Measurements from ENCODE around the gene CACNA1S.

DNA sequence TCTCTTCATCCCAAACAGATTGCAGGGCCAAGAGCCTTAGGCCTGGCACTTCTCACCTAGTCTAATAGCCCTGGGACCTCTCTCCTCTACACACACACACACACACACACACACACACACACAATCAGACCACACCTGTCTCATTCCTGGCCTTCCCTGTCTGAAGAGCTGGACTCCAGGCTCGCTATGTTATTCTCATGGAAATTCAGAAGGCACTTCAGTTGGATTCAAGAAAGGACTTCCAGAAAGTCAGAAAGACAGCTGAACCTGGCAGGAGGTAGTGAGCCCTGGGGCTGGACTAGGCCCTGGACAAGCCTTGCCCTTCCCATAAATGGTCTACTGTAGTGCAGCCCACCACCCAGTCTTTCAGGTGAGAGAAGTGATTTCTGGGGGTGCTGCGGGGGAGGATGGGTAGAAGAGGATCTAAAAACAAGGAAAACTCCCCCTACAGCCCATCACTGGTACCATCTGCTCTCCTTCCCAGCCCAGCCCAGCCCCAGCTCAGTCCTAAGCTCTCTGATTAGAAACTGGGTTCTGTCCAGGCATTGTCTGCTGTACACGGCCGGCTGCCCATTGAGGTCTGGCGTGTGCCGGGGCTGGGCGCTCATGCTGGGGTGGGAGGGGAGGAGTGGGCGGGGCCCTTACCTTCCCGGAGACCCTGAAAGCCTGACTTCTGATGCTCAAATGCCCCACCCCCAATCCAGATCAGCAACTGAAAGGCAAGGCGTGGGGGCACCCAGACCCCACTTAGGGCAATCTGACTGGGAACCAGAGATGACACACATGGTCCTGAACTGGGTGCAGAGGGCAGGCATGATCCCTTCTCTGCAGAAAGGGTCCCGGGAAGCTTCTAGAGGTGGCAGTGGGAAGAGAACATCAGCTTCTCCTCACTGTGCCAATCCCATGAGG is 91.3 kb downstream of the CACNA1S start:
- TF ChIP-seq CTCF (IDR thresholded peaks at IDR 0.05; ENCODE audit: low read depth, low read length) (peak; percentile 28), POLR2A (IDR thresholded peaks at IDR 0.05; ENCODE audit: extremely low read depth, insufficient read length) (no peak), MYC (IDR thresholded peaks at IDR 0.05; ENCODE audit: low read depth, low read length) (no peak)
- TF ChIP-seq, protein P1, sequence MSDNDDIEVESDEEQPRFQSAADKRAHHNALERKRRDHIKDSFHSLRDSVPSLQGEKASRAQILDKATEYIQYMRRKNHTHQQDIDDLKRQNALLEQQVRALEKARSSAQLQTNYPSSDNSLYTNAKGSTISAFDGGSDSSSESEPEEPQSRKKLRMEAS (IDR thresholded peaks at IDR 0.05; ENCODE audit: low read depth, low read length): no peak

Measured in NB4 (cell line).